ENCODE results near the gene ARHGEF17.

- TF ChIP-seq CTCF (IDR thresholded peaks at IDR 0.05) (no peak), EZH2phosphoT487 (IDR thresholded peaks at IDR 0.05) (no peak)
Measured at GRCh38 chr11:73318501-73319011, 10.5 kb downstream of the ARHGEF17 start.

Measured in neural progenitor cell (in vitro differentiated cells).